Measurements from ENCODE around the gene GOLGA5. TPM values are rescaled to one million over a fixed set of nuclear protein-coding genes. Genes with fewer than 3 reads are reported as not detected.

The GOLGA5 gene
- total RNA-seq, 1 donor: 73.1 TPM

- H3K36me3 ChIP-seq (ENCODE audit: insufficient read depth, low read length): no peaks in the 10 kb centered on the region
- no peaks in the 10 kb centered on the region for H3K79me2 ChIP-seq (ENCODE audit: insufficient read depth, low read length)
- no peak overlapping the region for H3K4me2 ChIP-seq (ENCODE audit: insufficient read depth, low read length)
- H3K9me3 ChIP-seq (ENCODE audit: low read depth, low read length): no peaks in the 10 kb centered on the region
- peaks cover 42% of the 10 kb centered on the region for H3K27me3 ChIP-seq (ENCODE audit: insufficient read depth, low read length)
- no peaks in the 10 kb centered on the region for H3K4me1 ChIP-seq (ENCODE audit: insufficient read depth, low read length)
- no peak overlapping the region for H3K4me3 ChIP-seq (ENCODE audit: insufficient read depth, low read length)
- TF ChIP-seq CTCF (IDR thresholded peaks at IDR 0.05; ENCODE audit: extremely low read depth, low read depth, low read length): no peak
- H4K20me1 ChIP-seq (ENCODE audit: insufficient read depth, low read length): no peaks in the 10 kb centered on the region
- no peak for DNase-seq (ENCODE audit: insufficient read length, low spot score, missing footprints)
- no peak overlapping the region for H2AFZ ChIP-seq (ENCODE audit: low read length)
- no peak overlapping the region for H3K27ac ChIP-seq (ENCODE audit: low read depth, low read length)
Observed at GRCh38 chr14:92874962-92875661, 81.0 kb downstream of the GOLGA5 start.

GRCh38 chr14:92877757-92878431 is 83.8 kb downstream of the GOLGA5 start:
- no peak for DNase-seq (ENCODE audit: insufficient read length, low spot score, missing footprints)
- H3K9me3 ChIP-seq (ENCODE audit: low read depth, low read length): no peaks in the 10 kb centered on the region
- H4K20me1 ChIP-seq (ENCODE audit: insufficient read depth, low read length): no peaks in the 10 kb centered on the region
- no peaks in the 10 kb centered on the region for H3K79me2 ChIP-seq (ENCODE audit: insufficient read depth, low read length)
- no peak overlapping the region for H2AFZ ChIP-seq (ENCODE audit: low read length)
- H3K4me3 ChIP-seq (ENCODE audit: insufficient read depth, low read length): no peak overlapping the region
- no peaks in the 10 kb centered on the region for H3K36me3 ChIP-seq (ENCODE audit: insufficient read depth, low read length)
- no peak overlapping the region for H3K4me2 ChIP-seq (ENCODE audit: insufficient read depth, low read length)
- TF ChIP-seq CTCF (IDR thresholded peaks at IDR 0.05; ENCODE audit: extremely low read depth, low read depth, low read length): no peak
- H3K4me1 ChIP-seq (ENCODE audit: insufficient read depth, low read length): no peaks in the 10 kb centered on the region
- H3K27ac ChIP-seq (ENCODE audit: low read depth, low read length): no peak overlapping the region
- peaks cover 47% of the 10 kb centered on the region for H3K27me3 ChIP-seq (ENCODE audit: insufficient read depth, low read length)

GRCh38 chr14:92880351-92880750 is 86.2 kb downstream of the GOLGA5 start:
- H3K36me3 ChIP-seq (ENCODE audit: insufficient read depth, low read length): no peaks in the 10 kb centered on the region
- H3K9me3 ChIP-seq (ENCODE audit: low read depth, low read length): no peaks in the 10 kb centered on the region
- H4K20me1 ChIP-seq (ENCODE audit: insufficient read depth, low read length): no peaks in the 10 kb centered on the region
- no peak for DNase-seq (ENCODE audit: insufficient read length, low spot score, missing footprints)
- H3K79me2 ChIP-seq (ENCODE audit: insufficient read depth, low read length): no peaks in the 10 kb centered on the region
- peaks cover 41% of the 10 kb centered on the region for H3K27me3 ChIP-seq (ENCODE audit: insufficient read depth, low read length)
- H2AFZ ChIP-seq (ENCODE audit: low read length): no peak overlapping the region
- no peak for TF ChIP-seq CTCF (IDR thresholded peaks at IDR 0.05; ENCODE audit: extremely low read depth, low read depth, low read length)
- H3K4me2 ChIP-seq (ENCODE audit: insufficient read depth, low read length): peak overlapping the region; percentile 66
- no peak overlapping the region for H3K4me3 ChIP-seq (ENCODE audit: insufficient read depth, low read length)
- no peak overlapping the region for H3K27ac ChIP-seq (ENCODE audit: low read depth, low read length)
- H3K4me1 ChIP-seq (ENCODE audit: insufficient read depth, low read length): no peaks in the 10 kb centered on the region

GRCh38 chr14:92880851-92881250 is 86.7 kb downstream of the GOLGA5 start:
- H3K79me2 ChIP-seq (ENCODE audit: insufficient read depth, low read length): no peaks in the 10 kb centered on the region
- H3K36me3 ChIP-seq (ENCODE audit: insufficient read depth, low read length): no peaks in the 10 kb centered on the region
- peak overlapping the region; percentile 66 for H3K4me2 ChIP-seq (ENCODE audit: insufficient read depth, low read length)
- H3K4me3 ChIP-seq (ENCODE audit: insufficient read depth, low read length): peak overlapping the region; percentile 22
- H2AFZ ChIP-seq (ENCODE audit: low read length): peak overlapping the region; percentile 60
- peak; percentile 55 for TF ChIP-seq CTCF (IDR thresholded peaks at IDR 0.05; ENCODE audit: extremely low read depth, low read depth, low read length)
- no peak for DNase-seq (ENCODE audit: insufficient read length, low spot score, missing footprints)
- no peaks in the 10 kb centered on the region for H3K4me1 ChIP-seq (ENCODE audit: insufficient read depth, low read length)
- H3K9me3 ChIP-seq (ENCODE audit: low read depth, low read length): no peaks in the 10 kb centered on the region
- peaks cover 36% of the 10 kb centered on the region for H3K27me3 ChIP-seq (ENCODE audit: insufficient read depth, low read length)
- no peak overlapping the region for H3K27ac ChIP-seq (ENCODE audit: low read depth, low read length)
- H4K20me1 ChIP-seq (ENCODE audit: insufficient read depth, low read length): no peaks in the 10 kb centered on the region
